H9 (cell line): Measurements from ENCODE around the gene TMEM140. TPM values are rescaled to one million over a fixed set of nuclear protein-coding genes. Genes with fewer than 3 reads are reported as not detected.

Experiments
- DNase-seq: peaks from one replicate; pipeline ENCODE4 v3.0.0-alpha.2; 2017
- H2AFZ ChIP-seq: one replicate; pipeline ENCODE4 v1.6.1; 2013; ENCODE audit warnings: mild to moderate bottlenecking, low read length, control low read depth, moderate library complexity
- H2AK5ac ChIP-seq: 2 replicates; pipeline ENCODE4 v1.6.1; 2013; ENCODE audit warnings: low read length, control low read depth, mixed read lengths; ENCODE audit not compliant: insufficient read length
- H2BK120ac ChIP-seq: one replicate; pipeline ENCODE4 v1.6.1; 2013; ENCODE audit warnings: low read depth, mild to moderate bottlenecking, low read length, control low read depth, inconsistent platforms; ENCODE audit not compliant: poor library complexity, severe bottlenecking
- H2BK12ac ChIP-seq: 2 replicates; pipeline ENCODE4 v1.6.1; 2013; ENCODE audit warnings: low read length, control low read depth, mixed read lengths, low read depth; ENCODE audit not compliant: insufficient read length
- H2BK15ac ChIP-seq: 2 replicates; pipeline ENCODE4 v1.6.1; 2013; ENCODE audit warnings: low read depth, low read length, control low read depth
- H2BK20ac ChIP-seq: one replicate; pipeline ENCODE4 v1.6.1; 2013; ENCODE audit warnings: low read depth, mild to moderate bottlenecking, low read length, control low read depth, inconsistent platforms; ENCODE audit not compliant: poor library complexity, severe bottlenecking
- H2BK5ac ChIP-seq: 2 replicates; pipeline ENCODE4 v1.6.1; 2013; ENCODE audit warnings: low read length, control low read depth, mixed read lengths; ENCODE audit not compliant: insufficient read length
- H3K14ac ChIP-seq: 2 replicates; pipeline ENCODE4 v1.6.1; 2013; ENCODE audit warnings: low read length, control low read depth; ENCODE audit not compliant: insufficient read depth
- H3K18ac ChIP-seq: 2 replicates; pipeline ENCODE4 v1.6.1; 2013; ENCODE audit warnings: low read depth, mild to moderate bottlenecking, mixed read lengths, low read length, control low read depth; ENCODE audit not compliant: insufficient read length
- H3K23ac ChIP-seq: 2 replicates; pipeline ENCODE4 v1.6.1; 2013; ENCODE audit warnings: low read length, control low read depth, mixed read lengths, low read depth; ENCODE audit not compliant: insufficient read length
- H3K23me2 ChIP-seq: 2 replicates; pipeline ENCODE4 v1.6.1; 2013; ENCODE audit warnings: low read depth, mild to moderate bottlenecking, mixed read lengths, low read length, control low read depth; ENCODE audit not compliant: insufficient read length, poor library complexity, severe bottlenecking
- H3K27ac ChIP-seq: 2 replicates; pipeline ENCODE4 v1.5.1; 2013; ENCODE audit warnings: low read length, control low read depth, mixed read lengths, low read depth; ENCODE audit not compliant: insufficient read length
- H3K27me3 ChIP-seq: 2 replicates; pipeline ENCODE4 v1.6.1; 2013; ENCODE audit warnings: low read length, control low read depth, inconsistent platforms; ENCODE audit not compliant: insufficient read depth
- H3K4ac ChIP-seq: 2 replicates; pipeline ENCODE4 v1.6.1; 2013; ENCODE audit warnings: low read depth, mild to moderate bottlenecking, control low read depth, inconsistent platforms, low read length, moderate library complexity
- H3K4me1 ChIP-seq: 2 replicates; pipeline ENCODE4 v1.6.1; 2013; ENCODE audit warnings: low read length, control low read depth, inconsistent platforms; ENCODE audit not compliant: insufficient read depth
- H3K4me2 ChIP-seq: 2 replicates; pipeline ENCODE4 v1.6.1; 2013; ENCODE audit warnings: low read length, control low read depth, mixed read lengths; ENCODE audit not compliant: insufficient read length, insufficient read depth
- H3K56ac ChIP-seq: 2 replicates; pipeline ENCODE4 v1.6.1; 2013; ENCODE audit warnings: low read depth, mild to moderate bottlenecking, mixed read lengths, low read length, control low read depth; ENCODE audit not compliant: insufficient read length
- H3K79me1 ChIP-seq: 2 replicates; pipeline ENCODE4 v1.6.1; 2013; ENCODE audit warnings: low read depth, mild to moderate bottlenecking, moderate library complexity, low read length, control low read depth, inconsistent platforms; ENCODE audit not compliant: insufficient read depth, poor library complexity, severe bottlenecking
- H3K79me2 ChIP-seq: 2 replicates; pipeline ENCODE4 v1.6.1; 2013; ENCODE audit warnings: low read length, control low read depth, inconsistent platforms; ENCODE audit not compliant: insufficient read depth
- H3K9ac ChIP-seq: 2 replicates; pipeline ENCODE4 v1.6.1; 2013; ENCODE audit warnings: low read length, control low read depth, mixed read lengths; ENCODE audit not compliant: insufficient read length; ENCODE audit errors: extremely low read depth
- H3K9me3 ChIP-seq: one replicate; pipeline ENCODE4 v1.6.1; 2013; ENCODE audit warnings: low read depth, low read length, inconsistent platforms; ENCODE audit not compliant: control insufficient read depth
- H3T11ph ChIP-seq: one replicate; pipeline ENCODE4 v1.6.1; 2013; ENCODE audit warnings: mild to moderate bottlenecking, low read length, control low read depth, inconsistent platforms
- H4K20me1 ChIP-seq: one replicate; pipeline ENCODE4 v1.6.1; 2013; ENCODE audit not compliant: control insufficient read depth, insufficient read length, insufficient read depth
- H4K5ac ChIP-seq: 2 replicates; pipeline ENCODE4 v1.6.1; 2013; ENCODE audit warnings: low read depth, mild to moderate bottlenecking, mixed read lengths, low read length, control low read depth; ENCODE audit not compliant: insufficient read length
- H4K8ac ChIP-seq: replicated peaks from 2 replicates; pipeline ENCODE4 v1.6.1; 2013; ENCODE audit warnings: low read length, control low read depth, mixed read lengths, low read depth; ENCODE audit not compliant: insufficient read length
- H4K91ac ChIP-seq: 2 replicates; pipeline ENCODE4 v1.6.1; 2013; ENCODE audit warnings: low read depth, mild to moderate bottlenecking, moderate library complexity, mixed read lengths, low read length, control low read depth; ENCODE audit not compliant: insufficient read length
- H3K27ac Mint-ChIP-seq, 3 experiments: 2 replicates in 2 of 3; 3 replicates in 1 of 3; pipeline ENCODE4 v1.8.0; 2020 to 2021; ENCODE audit warnings: mixed read lengths in 3 of 3, mild to moderate bottlenecking in 1 of 3, moderate library complexity in 1 of 3
- H3K27me3 Mint-ChIP-seq: 2 replicates; pipeline ENCODE4 v1.8.0; 2021; ENCODE audit warnings: low read depth, mild to moderate bottlenecking, moderate library complexity, mixed read lengths
- H3K36me3 Mint-ChIP-seq, 3 experiments: 2 replicates in 2 of 3; 3 replicates in 1 of 3; pipeline ENCODE4 v1.8.0; 2020 to 2021; ENCODE audit warnings: low read depth in 3 of 3, mixed read lengths in 3 of 3; ENCODE audit not compliant: insufficient read depth in 1 of 3
- H3K4me1 Mint-ChIP-seq, 2 experiments: 2 replicates each; pipeline ENCODE4 v1.8.0; 2020; ENCODE audit warnings: mixed read lengths in 2 of 2
- H3K4me3 Mint-ChIP-seq, 2 experiments: 2 replicates in 1 of 2; 3 replicates in 1 of 2; pipeline ENCODE4 v1.8.0; 2020 to 2021; ENCODE audit warnings: mild to moderate bottlenecking in 2 of 2, mixed read lengths in 2 of 2, moderate library complexity in 1 of 2
- H3K9me3 Mint-ChIP-seq, 2 experiments: 2 replicates in 1 of 2; 3 replicates in 1 of 2; pipeline ENCODE4 v1.8.0; 2020; ENCODE audit warnings: mild to moderate bottlenecking in 2 of 2, mixed read lengths in 2 of 2, moderate library complexity in 1 of 2
- CTCF ChIP-seq: fragments of 200-600 bp; sonication (generic); conservative IDR thresholded peaks from 3 replicates; pipeline ENCODE4 v1.8.0; 2021; ENCODE audit warnings: antibody characterized with exemption, mild to moderate bottlenecking
- WGBS: extraction: QIAGEN DNeasy Blood & Tissue Kit; methylation state at CpG from one replicate; pipeline ENCODE4 v1.1.7; 2013; ENCODE audit warnings: missing lambda C conversion rate, low lambda C conversion rate, mixed read lengths; ENCODE audit not compliant: insufficient read length; ENCODE audit errors: extremely low coverage; 5-methylcytosine and 5-hydroxymethylcytosine counted together
- total RNA-seq: library from RNA; stranded (reverse); gene quantifications from 2 replicates; pipeline ENCODE4 v1.2.1, GENCODE V29; 2021

TMEM140 gene
- total RNA-seq, 1 experiment from 2014 or later = not detected

GRCh38 chr7:135186261-135186540, 38.3 kb downstream of the TMEM140 start:
- Histone ChIP-seq H3K4me1 (no peaks in the 10 kb centered on the region), H3K18ac (no peak overlapping the region), H4K20me1 (no peaks in the 10 kb centered on the region), H4K5ac (no peak overlapping the region), H2BK20ac (no peak overlapping the region), H2AK5ac (no peak overlapping the region), H3K14ac (no peak overlapping the region), H3K4me2 (no peak overlapping the region), H3K56ac (no peak overlapping the region), H3K79me1 (no peaks in the 10 kb centered on the region), H2BK12ac (no peak overlapping the region), H4K8ac (no peak overlapping the region), H3K4ac (no peak overlapping the region), H2BK15ac (no peak overlapping the region), H3K27ac (no peak overlapping the region), H3K9ac (no peak overlapping the region), H4K91ac (no peak overlapping the region), H3K23ac (no peak overlapping the region), H3T11ph (no peak overlapping the region), H2BK5ac (no peak overlapping the region), H3K79me2 (no peaks in the 10 kb centered on the region), H2BK120ac (no peak overlapping the region), H2AFZ (no peak overlapping the region), H3K9me3 (peaks cover 13% of the 10 kb centered on the region), H3K23me2 (no peaks in the 10 kb centered on the region), H3K27me3 (no peaks in the 10 kb centered on the region)
- peaks cover 21 to 78% (median 55%) of the 10 kb centered on the region in 3 experiments for H3K36me3 Mint-ChIP-seq
- WGBS = no CpG with 5 or more reads among the region's 3 CpGs
- no peaks in the 10 kb centered on the region for H3K27me3 Mint-ChIP-seq
- no peak for TF ChIP-seq CTCF
- DNase-seq = no peak
- H3K4me3 Mint-ChIP-seq = no peak overlapping the region
- no peak overlapping the region for H3K27ac Mint-ChIP-seq
- H3K9me3 Mint-ChIP-seq = peaks cover 18% of the 10 kb centered on the region in 2 experiments
- no peaks in the 10 kb centered on the region for H3K4me1 Mint-ChIP-seq
